MM.1S (cell line): ENCODE results near the gene HMG20A.

Experiments
- EZH2 ChIP-seq: fragments of 300-600 bp; sonication (generic); optimal IDR thresholded peaks from 2 replicates; pipeline ENCODE3; 2017; ENCODE audit warnings: low read depth, mild to moderate bottlenecking, antibody characterized with exemption, low read length, mixed read lengths
- EZH2phosphoT487 ChIP-seq: fragments of 300-600 bp; sonication (generic); IDR thresholded peaks from 2 replicates; pipeline ENCODE4 v1.6.1; 2018; ENCODE audit warnings: antibody characterized with exemption, low read length
- TF ChIP-seq, protein P1 (sequence below): fragments of 300-600 bp; sonication (generic); IDR thresholded peaks from 2 replicates; pipeline ENCODE4 v1.5.1; 2016; ENCODE audit warnings: antibody characterized with exemption, low read length, mixed read lengths

DNA sequence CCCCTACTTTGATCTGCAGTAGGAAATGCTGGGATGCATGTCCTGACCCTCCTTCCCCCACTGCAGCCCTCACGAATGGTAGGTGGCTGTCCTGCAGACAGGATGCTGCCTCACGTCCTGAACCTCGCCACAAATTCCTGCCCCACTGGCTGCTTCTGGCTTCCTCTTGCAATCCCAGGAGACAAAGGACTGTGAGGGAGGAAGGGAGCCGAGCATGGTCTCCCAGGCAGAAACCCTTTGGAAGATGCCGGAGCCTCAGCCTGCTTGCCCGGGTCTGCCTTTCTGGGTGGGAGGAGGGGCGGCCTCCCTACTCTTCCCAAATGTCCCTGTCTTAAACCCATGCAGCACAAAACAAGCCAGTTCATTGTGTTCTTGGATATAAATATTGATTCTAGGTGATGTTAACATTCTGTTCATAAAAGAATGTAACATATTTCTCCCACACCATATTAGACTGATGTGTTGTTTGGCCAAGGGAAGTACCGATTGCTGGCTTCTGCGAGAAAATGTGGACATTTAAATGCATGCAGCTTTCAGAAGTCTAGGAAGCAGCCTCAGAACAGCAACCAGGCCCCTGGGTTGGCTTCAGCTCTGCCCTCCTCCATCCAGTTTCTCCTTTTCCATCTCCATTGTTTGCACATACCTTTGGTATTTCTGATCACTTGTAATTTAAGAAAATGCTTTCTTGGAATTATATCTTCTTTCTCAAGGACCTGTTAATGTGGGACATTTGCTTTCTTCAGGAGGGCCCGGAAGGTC, 75.3 kb downstream of the HMG20A start:
- TF ChIP-seq, protein P1, sequence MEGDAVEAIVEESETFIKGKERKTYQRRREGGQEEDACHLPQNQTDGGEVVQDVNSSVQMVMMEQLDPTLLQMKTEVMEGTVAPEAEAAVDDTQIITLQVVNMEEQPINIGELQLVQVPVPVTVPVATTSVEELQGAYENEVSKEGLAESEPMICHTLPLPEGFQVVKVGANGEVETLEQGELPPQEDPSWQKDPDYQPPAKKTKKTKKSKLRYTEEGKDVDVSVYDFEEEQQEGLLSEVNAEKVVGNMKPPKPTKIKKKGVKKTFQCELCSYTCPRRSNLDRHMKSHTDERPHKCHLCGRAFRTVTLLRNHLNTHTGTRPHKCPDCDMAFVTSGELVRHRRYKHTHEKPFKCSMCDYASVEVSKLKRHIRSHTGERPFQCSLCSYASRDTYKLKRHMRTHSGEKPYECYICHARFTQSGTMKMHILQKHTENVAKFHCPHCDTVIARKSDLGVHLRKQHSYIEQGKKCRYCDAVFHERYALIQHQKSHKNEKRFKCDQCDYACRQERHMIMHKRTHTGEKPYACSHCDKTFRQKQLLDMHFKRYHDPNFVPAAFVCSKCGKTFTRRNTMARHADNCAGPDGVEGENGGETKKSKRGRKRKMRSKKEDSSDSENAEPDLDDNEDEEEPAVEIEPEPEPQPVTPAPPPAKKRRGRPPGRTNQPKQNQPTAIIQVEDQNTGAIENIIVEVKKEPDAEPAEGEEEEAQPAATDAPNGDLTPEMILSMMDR, result no peak
- no peak for TF ChIP-seq EZH2
- TF ChIP-seq EZH2phosphoT487, result no peak
